Central memory CD4-positive, alpha-beta T cell (primary cell): ENCODE measurements around the gene CDC42BPA.
"Not testable (repeated sequence)": the region's sequence is repeated elsewhere in the genome, so short reads cannot be mapped to it uniquely, and the experiment has no call there.

ENCODE experiments used
- DNase-seq: peaks from one replicate; pipeline ENCODE4 v3.0.0; 2022

CDC42BPA gene

DNA sequence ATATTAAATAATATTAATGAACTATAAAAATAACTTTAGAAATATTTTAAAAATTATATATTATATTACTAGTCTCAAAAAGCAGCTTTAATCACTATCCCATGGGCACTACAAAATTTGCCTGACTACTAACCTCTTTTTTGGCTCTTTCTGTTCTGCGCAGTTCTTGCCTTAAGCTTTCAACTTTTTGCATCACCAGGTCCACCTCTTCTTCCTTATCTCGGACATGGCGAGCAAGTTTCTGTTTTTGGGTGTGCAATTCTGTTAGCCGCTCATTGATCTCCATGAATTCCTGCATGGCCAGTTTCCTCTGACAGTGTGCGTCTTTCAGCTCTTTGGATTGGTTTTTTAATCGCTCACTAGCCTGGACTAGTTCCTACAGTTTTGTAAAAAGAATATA, 205.8 kb downstream of the CDC42BPA start:
- no peak for DNase-seq

DNA sequence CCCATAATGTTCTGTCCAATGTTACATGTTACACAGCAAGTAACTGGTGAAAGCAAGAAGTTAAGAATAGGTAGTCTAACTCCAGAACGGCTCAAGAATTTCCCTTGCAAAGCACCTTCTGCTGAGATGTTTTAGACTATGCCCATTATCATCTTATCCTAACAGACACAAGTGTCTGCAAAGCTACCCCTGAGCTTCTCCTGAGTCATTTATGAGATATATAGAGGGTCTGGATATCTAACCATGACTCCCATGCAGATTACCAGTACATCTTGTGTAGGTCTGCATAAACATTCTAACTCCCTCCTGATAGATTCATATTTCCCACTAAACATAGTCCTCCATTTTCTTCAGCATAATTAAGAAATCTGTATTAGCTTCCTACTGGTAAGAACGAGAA, 206.5 kb downstream of the CDC42BPA start:
- no peak for DNase-seq

DNA sequence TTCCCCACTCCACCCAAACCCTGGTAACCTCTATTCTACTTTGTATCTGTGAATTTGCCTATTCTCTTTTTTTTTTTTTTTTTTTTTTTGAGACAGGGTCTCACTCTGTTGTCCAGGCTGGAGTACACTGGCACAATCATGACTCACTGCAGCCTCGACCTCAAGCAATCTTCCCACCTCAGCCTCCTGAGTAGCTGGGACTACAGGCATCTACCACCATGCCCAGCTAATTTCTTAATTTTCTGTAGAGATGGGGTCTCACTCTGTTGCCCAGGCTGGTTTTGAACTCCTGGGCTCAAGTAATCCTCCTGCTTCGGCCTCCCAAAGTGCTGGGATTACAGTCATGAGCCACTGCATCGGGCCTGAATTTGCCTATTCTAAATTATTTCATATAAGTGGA, 213.0 kb downstream of the CDC42BPA start:
- not testable (repeated sequence) for DNase-seq

DNA sequence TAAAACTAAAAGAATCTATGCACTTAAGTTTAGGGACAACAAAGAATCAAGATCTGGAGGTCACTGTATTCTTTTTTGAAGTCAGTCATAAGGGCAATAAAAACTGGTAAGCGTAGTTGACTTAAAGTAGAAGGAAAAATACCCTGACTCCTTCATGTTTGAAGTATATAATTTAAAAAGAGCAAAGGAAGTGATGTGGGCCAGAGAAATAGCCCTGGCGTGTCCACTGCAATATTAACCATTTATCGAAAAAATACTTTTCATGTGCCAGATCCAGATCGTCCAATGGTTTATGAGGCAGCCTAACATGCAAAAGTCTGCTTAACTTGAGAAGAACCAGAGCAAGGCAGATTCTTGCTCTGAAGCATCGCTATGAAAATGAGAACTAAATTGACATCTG, 216.2 kb downstream of the CDC42BPA start:
- no peak for DNase-seq

DNA sequence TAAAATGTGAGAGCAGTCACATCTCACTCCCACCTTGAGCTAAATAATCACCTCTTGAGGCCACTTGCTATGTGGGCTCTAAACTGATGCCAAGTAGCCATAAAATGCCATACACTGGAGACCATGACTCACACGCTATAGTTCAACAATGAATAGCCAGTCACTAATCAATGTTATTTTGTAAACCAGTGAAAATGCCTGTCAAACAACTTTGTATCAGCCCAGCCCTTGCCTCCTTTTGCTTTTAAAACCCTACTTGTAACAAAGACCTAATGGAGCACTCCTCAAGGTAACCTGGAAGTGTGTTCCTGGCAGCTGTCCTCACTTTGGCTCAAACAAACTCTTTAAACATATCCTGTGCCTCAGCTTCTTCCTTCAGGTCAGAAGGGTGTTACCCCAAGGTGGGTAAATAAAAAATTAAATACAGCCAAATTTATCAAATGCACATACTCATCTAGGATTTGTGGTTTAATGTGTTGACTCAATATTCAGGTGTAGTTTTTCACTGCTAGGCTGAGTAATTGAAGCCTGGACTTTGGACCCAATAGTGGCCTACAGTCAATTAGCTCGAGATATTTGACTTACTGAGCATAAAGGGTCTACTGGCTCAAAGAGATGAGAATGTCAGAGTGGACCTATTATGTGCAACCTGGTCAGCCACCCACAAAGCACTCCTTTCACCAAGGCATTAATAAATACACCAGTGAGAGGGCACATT, 223.9 kb downstream of the CDC42BPA start:
- no peak for DNase-seq

DNA sequence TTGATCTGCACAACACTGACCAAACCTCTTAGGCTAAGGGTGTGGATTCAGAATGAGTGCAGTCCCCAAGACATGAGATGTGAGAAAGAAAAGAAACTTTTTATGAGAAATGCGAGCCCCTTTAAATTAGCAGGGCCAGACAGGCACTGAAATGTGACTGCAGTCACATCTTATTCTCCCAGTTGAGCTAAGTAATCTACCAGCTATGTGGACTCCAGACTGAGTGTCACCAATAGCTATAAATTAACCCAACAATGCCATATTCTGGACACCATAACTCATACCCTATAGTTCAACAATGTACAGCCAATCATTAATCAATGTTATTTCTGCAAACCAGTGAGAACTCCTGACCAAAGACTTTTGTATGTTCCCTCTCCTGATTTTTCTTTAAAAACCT, 225.0 kb downstream of the CDC42BPA start:
- DNase-seq: no peak

DNA sequence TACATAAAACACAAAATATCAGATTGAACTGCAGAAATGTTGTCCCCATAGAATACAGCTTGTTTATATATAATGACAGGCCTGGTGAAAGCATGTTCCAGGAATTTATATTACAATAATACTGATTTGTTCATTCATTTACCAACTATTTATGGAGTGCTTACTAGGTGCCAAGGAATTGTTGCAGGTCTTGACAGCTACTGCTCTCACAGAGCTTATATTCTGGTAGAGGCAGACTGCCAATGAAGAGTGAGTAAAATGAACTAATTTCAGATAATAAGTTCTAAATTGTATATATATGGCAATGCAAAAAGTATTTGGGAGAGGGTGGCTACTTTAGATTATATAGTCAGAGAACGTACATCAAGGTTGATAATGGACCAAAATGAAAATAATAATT, 226.2 kb downstream of the CDC42BPA start:
- no peak for DNase-seq

DNA sequence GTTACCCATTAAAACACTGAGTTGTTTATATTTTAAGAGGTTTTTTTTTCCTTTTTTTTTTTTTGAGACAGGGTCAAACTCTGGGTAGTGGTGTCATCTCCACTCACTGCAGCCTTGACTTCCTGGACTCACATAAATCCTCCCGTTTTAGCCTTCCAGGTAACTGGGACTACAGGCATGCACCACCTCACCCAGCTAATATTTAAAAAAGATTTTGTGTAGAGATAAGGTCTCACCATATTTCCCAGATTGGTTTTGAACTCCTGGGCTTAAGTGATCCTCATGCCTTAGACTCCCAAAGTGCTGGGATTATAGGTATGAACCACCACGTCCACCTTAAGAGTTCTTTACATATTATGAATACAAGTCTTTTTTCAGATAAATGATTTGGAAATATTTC, 231.7 kb downstream of the CDC42BPA start:
- no peak for DNase-seq

DNA sequence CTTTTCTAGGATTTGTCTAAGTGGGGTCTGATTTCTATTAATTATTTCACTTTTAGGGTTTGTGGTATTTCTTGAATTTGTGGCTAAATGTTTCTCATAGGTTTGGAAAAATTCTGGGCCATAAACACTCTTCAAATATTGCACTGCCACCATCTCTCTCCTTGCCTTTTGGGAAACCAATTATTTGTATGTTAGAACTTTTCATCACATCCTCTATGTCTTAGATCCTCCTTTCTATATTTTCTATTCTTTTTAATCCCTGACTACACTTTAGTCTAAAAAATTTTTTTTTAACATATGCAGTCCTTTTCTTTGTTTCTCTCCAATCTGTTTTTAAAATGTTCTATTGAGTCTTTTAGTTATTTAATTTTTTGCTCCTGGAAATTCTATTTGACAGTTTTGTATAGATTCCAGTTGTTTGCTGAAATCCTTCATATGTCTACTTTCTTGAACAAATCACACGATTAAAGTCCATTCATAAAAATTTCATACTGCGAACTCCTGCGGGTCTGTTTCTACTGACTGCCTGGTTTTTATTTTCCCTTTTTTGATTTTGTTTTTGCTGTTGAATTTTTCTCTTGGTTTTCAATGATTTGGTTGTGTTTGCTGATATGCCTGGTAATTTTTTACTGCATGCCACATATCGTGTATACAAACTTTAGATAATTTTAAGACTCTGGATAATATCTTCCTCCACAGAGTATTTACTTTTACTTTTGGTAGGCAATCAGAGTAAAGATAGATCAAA, 235.1 kb downstream of the CDC42BPA start:
- DNase-seq: no peak

DNA sequence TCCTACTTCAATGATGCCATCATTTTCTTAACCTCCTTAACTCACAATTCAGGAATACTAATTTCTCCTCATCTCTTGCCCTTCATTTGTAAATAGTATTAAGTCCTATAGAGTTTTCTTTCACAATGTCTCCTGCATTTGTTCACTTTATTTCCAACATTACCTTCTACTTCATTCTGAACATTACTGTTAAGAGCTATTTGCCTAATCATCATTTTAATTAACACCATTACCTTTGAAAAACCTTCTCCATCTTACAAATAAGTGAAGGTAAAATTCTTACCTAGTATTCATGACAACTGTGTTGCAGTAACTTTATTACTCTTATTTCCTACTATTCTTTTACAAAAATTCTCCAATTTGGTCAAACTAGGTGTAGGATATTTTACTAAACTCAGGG, 240.5 kb downstream of the CDC42BPA start:
- no peak for DNase-seq

DNA sequence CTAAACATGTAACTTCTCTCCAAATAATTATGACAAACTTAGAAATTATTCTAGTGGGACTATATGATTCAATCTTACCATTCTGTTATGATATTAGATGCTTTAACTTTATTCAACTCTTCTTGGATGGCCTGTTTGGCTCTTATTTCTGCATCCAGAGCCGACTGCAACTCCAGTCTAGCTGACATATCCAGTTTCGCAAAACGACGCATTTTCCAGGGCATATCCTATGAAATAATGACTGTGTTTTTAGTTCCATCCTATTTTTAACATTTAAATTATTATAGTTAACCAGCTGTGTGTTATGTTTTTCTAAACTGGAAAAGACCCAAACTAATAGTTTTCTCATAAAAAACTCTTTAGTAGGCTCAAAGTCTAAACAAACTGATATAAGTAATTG, 244.5 kb downstream of the CDC42BPA start:
- no peak for DNase-seq

DNA sequence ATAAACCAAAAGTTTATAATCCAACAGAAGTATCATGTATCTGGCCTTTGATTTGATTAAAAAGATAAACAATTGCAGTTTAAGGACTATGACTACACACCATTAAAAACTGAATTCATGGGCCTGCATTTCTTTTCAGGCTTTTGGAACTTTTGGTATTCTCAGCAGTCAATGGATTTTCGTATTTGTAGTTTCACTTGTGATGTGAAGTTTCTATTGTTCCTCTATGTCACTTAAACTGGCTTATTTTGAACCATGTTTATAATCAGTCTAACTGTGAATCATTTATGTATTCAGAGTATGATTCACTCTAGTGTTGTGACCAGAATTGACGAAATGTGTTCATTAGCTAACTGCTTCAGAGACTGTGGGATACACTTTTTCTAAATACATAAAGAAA, 245.3 kb downstream of the CDC42BPA start:
- DNase-seq: no peak

DNA sequence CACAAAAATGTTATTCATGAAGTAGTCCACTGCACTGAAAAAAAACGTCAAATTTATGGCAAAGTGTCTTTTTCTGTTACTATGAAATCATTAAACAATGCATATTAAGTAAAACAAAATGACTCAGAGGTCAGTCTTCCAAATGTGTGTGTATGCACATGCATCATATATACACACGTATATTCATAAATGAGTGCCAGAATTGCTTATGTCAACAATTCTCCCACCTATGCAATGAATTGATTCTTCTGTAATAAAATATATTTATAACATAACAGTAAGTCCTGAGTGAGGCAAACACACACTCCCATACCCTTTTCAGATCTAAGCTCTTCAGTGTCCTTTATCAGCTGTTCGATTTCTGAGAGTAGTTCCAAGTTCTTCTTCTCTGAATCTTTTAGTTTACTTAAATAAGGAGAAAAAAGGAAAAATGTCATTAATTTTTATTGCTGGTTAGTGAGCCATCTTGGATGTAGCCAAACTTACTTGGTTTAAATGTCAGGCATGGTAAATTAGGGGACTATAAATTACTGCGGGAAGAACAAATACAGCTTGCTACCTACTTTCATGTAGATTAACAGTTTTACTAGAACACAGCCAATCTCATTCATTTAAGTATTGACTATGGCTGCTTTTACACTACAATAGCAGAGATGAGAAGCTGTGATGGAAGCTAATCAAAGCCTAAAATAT, 246.3 kb downstream of the CDC42BPA start:
- DNase-seq: no peak

DNA sequence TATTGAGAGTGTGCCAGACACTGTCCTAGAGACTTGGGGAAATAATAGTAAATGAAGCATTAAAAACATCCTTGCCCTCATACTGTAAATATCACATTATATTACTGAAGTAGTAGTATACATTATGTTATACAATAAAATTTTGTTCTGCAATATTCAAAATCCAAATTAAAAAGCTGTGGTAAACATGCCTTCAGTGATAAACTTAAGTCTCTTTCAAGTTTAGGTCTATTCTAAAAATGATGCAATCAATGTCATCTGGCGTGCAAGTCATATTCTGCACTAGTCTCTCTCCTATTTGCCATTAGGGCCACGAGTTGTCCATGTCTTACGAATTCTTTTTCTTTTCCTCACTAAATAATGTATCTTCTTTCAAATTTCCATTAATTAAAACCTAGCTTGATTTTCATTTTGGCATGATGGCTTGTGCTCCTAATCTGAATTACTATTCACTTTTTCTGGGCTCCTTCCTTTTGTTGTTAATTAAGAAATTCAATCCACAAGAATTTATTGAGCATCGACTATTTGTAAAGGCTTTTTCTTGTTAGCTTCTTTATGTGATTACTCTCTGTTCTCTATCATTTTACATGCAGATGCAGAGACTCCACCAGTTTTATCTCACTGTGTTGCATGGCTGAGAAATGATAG, 247.5 kb downstream of the CDC42BPA start:
- DNase-seq: no peak

DNA sequence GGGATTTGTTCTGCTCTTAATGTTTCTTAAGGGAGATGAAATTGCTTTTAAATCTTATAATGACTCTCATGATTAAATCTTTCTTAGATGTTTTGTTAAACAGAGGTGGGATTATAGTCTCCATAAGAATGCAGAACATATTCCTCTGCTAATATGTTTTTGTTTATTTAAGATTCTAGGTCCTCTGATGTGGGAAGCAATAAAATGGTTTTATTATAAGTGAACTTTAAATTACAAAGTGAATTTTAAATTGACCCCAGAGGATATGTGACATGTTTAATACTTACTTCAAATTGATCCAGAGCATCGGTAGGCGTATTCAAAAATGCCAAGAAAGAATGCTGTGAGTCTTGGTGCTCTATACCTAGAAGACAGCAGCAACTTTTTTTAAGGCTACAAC, 248.8 kb downstream of the CDC42BPA start:
- no peak for DNase-seq

DNA sequence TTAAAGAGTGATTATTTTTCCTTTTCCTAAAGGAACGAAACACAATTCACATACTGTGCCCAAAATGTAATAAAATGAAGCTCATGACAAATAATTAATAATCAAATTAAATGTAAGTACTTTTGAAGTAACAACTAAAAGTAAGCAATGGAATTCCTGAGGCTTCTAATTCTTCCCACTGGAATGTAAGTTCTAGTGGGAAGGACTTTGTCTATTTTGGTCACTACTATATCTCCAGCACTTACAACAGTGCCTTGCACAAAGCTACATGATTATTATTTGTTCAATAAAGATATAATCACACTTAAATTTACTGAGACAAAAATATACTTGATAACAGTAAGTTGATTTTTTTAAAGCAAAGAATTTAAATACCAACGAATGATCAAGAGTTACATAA, 249.4 kb downstream of the CDC42BPA start:
- no peak for DNase-seq

DNA sequence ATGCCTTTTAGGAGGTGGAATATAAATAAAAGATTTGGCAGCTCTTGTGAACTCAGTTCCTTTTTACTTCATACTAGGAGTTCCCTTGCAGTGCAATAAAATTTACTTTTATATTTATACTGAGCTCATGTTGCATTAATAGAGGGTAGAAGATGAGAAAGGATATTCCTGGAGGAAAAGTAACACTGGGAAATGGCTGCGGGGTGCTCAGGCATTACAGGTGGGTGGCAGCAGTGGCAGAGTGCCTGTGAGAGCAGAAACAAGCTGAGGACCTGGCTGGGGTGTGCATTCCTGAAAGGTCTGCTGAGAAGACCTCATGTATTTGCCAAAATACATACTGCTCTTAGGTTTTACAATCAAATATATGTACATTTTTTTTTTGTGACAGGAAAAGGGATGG, 251.3 kb downstream of the CDC42BPA start:
- DNase-seq: no peak

DNA sequence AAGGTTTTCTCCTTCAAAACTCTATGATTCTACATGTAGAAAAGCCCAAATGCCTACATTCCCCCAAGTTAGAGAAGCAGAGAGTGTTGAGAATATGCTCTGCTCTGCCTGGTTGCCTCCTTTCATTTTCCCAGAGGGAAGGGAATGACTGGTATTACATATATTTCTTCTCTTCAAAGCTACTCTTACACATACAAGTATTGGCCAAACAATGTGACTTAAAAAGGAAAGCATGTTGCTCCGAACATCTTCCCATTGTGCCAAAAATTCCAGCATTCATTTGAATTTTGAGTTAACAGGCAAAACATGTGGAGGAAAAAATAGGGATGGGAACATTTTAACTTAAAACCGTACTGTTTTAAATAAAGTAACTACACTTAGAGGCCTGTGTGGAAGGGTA, 253.0 kb downstream of the CDC42BPA start:
- DNase-seq: no peak

DNA sequence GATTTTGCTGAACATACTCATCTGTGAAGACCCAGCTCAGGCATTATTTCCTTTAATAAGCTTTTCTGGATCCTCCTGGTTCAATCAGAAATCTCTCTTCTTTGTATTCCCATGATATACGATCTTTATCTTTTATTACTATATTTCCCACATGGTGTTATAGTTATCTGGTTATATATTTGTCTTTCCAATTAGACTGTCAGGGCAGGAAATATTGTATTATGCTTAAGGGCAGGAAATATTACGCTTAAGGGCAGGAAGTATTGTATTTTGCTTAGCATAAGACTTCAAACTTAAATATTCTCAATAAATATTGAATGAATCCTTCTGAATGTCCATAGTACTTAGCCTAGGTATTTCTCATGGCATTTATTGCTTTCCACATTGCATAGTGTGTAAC, 256.0 kb downstream of the CDC42BPA start:
- DNase-seq: no peak

DNA sequence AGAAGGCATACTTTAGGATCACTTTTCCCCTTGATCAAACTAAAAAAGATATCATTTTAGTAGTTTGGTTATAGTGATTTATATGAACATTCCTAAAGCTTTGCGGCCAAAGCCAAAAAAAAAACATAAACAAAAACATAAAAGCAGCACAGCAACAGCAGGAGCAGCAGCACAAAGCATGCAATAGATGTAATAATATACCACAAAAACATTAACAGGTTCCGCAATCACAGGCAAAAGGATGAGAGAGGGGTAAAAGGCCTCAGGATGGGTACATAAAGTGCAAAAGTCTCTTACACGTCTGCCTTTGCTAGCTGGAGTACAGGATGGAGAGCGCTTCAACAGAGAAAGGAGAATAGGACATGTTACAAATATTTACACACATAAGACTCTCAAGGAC, 259.2 kb downstream of the CDC42BPA start:
- no peak for DNase-seq

DNA sequence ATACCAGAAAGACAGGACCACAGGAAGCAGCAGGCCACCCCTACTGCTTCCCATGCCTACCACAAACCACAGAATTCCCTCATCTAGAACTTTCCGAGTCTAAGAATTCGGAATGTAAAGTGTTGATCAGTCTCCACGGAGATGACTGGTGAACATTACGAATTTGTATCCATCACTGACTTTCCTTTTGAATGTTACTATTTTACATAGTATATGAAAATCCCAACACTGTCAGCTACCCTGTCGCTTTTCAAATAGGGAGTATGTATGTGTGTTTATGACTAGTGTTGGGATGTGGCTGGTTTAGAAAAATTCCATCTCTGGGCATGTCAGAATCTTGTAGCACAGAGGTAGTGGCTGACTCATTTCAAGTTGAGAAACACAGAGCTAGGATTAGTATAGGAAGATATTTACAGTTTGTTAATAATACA, 260.0 kb downstream of the CDC42BPA start:
- DNase-seq: no peak

DNA sequence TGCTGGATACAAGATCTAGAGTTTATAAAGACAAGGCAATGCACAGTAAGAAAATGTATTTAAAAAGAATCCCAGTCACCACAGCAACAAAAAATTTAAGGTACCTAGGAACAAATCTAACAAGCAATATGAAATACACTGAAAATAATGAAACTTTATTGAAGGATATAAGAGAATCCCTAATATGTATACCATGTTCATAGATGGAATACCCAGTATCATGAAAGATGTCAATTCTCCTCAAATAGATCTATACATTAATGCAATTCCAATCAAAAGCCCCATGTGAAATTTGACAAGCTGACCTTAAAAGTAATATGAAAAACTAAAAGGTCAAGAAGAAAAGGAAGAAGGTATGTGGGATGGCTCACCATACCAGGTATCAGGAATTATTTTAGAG, 269.0 kb downstream of the CDC42BPA start:
- DNase-seq: no peak

DNA sequence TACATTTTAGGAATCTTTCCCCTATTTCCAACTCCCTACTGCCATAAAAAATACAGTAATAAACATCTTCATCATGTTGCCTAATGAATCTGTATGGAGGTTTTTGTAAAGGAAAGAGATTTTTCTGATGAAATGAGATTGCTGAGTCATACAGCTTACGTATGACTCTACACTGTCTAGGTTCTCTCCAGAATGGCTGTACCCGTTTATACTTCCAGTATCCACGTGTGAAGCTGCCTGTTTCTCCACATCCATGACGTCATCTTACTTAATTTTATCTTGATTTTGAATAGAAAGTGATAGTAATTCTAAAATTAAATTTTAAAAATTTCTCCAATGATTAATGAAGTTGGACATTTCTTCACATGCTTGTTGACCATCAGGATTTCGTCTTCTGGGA, 274.5 kb downstream of the CDC42BPA start:
- no peak for DNase-seq

DNA sequence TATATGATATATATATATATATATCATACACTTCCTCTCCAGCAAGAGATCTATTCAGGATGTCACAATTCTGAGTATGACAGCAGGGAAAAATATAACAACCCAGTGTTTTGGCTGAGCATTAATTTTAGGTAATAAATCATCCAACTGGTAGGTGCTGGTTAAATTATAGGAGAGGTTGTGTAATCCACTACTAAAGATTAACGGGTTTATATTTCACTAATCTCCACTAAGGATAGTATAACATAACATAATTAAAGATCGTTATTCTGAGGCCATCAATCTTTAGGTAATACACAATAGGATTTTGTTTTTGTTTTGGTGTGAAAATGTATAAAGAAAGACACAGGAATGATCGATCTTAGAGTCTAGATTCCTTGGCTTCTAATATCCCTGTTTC, 276.0 kb downstream of the CDC42BPA start:
- no peak for DNase-seq
